Effector memory CD8-positive, alpha-beta T cell (primary cell): Measurements from ENCODE around the gene HBA1.
A peak's percentile ranks its signal among the peaks of the same experiment; 100 is the strongest.
"Not testable (repeated sequence)": the region's sequence is repeated elsewhere in the genome, so short reads cannot be mapped to it uniquely, and the experiment has no call there.

Source experiments
- ATAC-seq: fragments of 150-1000 bp; cut with Tn5 transposase; replicated peaks from 2 replicates; pipeline ENCODE4 v1.10.0; 2021; ENCODE audit warnings: mild to moderate bottlenecking, moderate library complexity
- DNase-seq, 3 experiments: peaks; one replicate each; pipeline ENCODE4 v3.0.0; 2021
- H3K27ac Mint-ChIP-seq, 2 donors: one replicate each; pipeline ENCODE4 v1.8.0; 2022; ENCODE audit warnings: mild to moderate bottlenecking in 2 of 2, mixed read lengths in 2 of 2, moderate library complexity in 2 of 2
- H3K27me3 Mint-ChIP-seq, 2 donors: one replicate each; pipeline ENCODE4 v1.8.0; 2022; ENCODE audit warnings: mixed read lengths in 2 of 2
- H3K36me3 Mint-ChIP-seq: one replicate; pipeline ENCODE4 v1.8.0; 2022; ENCODE audit warnings: mild to moderate bottlenecking, moderate library complexity, mixed read lengths; ENCODE audit not compliant: insufficient read depth
- H3K4me1 Mint-ChIP-seq, 2 donors: one replicate each; pipeline ENCODE4 v1.8.0; 2022; ENCODE audit warnings: low read depth in 2 of 2, mixed read lengths in 2 of 2
- H3K4me3 Mint-ChIP-seq, 2 donors: one replicate each; pipeline ENCODE4 v1.8.0; 2022; ENCODE audit warnings: mild to moderate bottlenecking in 2 of 2, mixed read lengths in 2 of 2, moderate library complexity in 2 of 2
- H3K9me3 Mint-ChIP-seq, 2 donors: one replicate each; pipeline ENCODE4 v1.8.0; 2022; ENCODE audit warnings: mixed read lengths in 2 of 2

HBA1 gene

GRCh38 chr16:173211-173854 is 3.1 kb upstream of the HBA1 start:
- peaks cover 67 to 81% of the 10 kb centered on the region in 2 donors for H3K27me3 Mint-ChIP-seq

GRCh38 chr16:173928-174769 is 2.3 kb upstream of the HBA1 start:
- not testable (repeated sequence) for H3K36me3 Mint-ChIP-seq, DNase-seq, H3K9me3 Mint-ChIP-seq, H3K27ac Mint-ChIP-seq, ATAC-seq, H3K4me1 Mint-ChIP-seq
- Mint-ChIP-seq H3K4me3 (peak overlapping the region in 1 of 2 donors; percentile 59), H3K27me3 (peaks cover 62 to 75% of the 10 kb centered on the region in 2 donors)

More at GRCh38 chr16:173211-173854, 3.1 kb upstream of the HBA1 start:
- not testable (repeated sequence) for H3K9me3 Mint-ChIP-seq, H3K36me3 Mint-ChIP-seq, H3K4me1 Mint-ChIP-seq, ATAC-seq, H3K27ac Mint-ChIP-seq, DNase-seq
- peak overlapping the region; percentile 47 to 59 for H3K4me3 Mint-ChIP-seq

GRCh38 chr16:175011-175949 is 1.2 kb upstream of the HBA1 start:
- no peak for DNase-seq
- Mint-ChIP-seq H3K4me1 (peaks cover 5 to 6% of the 10 kb centered on the region in 2 donors), H3K27ac (no peak overlapping the region), H3K27me3 (peaks cover 58 to 64% of the 10 kb centered on the region in 2 donors), H3K36me3 (no peaks in the 10 kb centered on the region), H3K4me3 (peak overlapping the region; percentile 44 to 49), H3K9me3 (no peaks in the 10 kb centered on the region)
- ATAC-seq, result no peak

- not testable (repeated sequence) for H3K36me3 Mint-ChIP-seq, H3K27ac Mint-ChIP-seq, ATAC-seq, H3K9me3 Mint-ChIP-seq, DNase-seq, H3K4me1 Mint-ChIP-seq
- Mint-ChIP-seq H3K4me3 (peak overlapping the region in 1 of 2 donors; percentile 44), H3K27me3 (peaks cover 51 to 56% of the 10 kb centered on the region in 2 donors)
Observed at GRCh38 chr16:176006-176405, 474 bp upstream of the HBA1 start.

GRCh38 chr16:177394-177822 is 928 bp downstream of the HBA1 start:
- H3K4me3 Mint-ChIP-seq, result peak overlapping the region; percentile 15 to 56
- ATAC-seq, result no peak
- H3K36me3 Mint-ChIP-seq, result peaks cover 10% of the 10 kb centered on the region
- DNase-seq, result no peak
- H3K4me1 Mint-ChIP-seq, result peaks cover 5 to 6% of the 10 kb centered on the region in 2 donors
- no peaks in the 10 kb centered on the region for H3K9me3 Mint-ChIP-seq
- peak overlapping the region in 1 of 2 donors; percentile 51 for H3K27ac Mint-ChIP-seq
- peaks cover 41 to 44% of the 10 kb centered on the region in 2 donors for H3K27me3 Mint-ChIP-seq

- peaks cover 11% of the 10 kb centered on the region for H3K36me3 Mint-ChIP-seq
- DNase-seq (no peak), ATAC-seq (no peak)
- H3K4me3 Mint-ChIP-seq, result peak overlapping the region in 1 of 2 donors; percentile 56
- peaks cover 41 to 43% of the 10 kb centered on the region in 2 donors for H3K27me3 Mint-ChIP-seq
- peaks cover 5 to 6% of the 10 kb centered on the region in 2 donors for H3K4me1 Mint-ChIP-seq
- peak overlapping the region in 1 of 2 donors; percentile 51 for H3K27ac Mint-ChIP-seq
- H3K9me3 Mint-ChIP-seq, result no peaks in the 10 kb centered on the region
Observed at GRCh38 chr16:177981-178667, 1.6 kb downstream of the HBA1 start.

GRCh38 chr16:178668-179015 is 2.2 kb downstream of the HBA1 start:
- Mint-ChIP-seq H3K9me3 (no peaks in the 10 kb centered on the region), H3K4me1 (peaks cover 5 to 6% of the 10 kb centered on the region in 2 donors), H3K27me3 (peaks cover 37 to 38% of the 10 kb centered on the region in 2 donors), H3K4me3 (no peak overlapping the region), H3K36me3 (peaks cover 11% of the 10 kb centered on the region), H3K27ac (no peak overlapping the region)
- DNase-seq, result no peak
- ATAC-seq, result no peak

- H3K36me3 Mint-ChIP-seq, result peaks cover 11% of the 10 kb centered on the region
- H3K27me3 Mint-ChIP-seq, result peaks cover 29 to 30% of the 10 kb centered on the region in 2 donors
- peak overlapping the region; percentile 59 to 74 for H3K4me3 Mint-ChIP-seq
- ATAC-seq, result no peak
- DNase-seq, result no peak
- H3K27ac Mint-ChIP-seq, result peak overlapping the region in 1 of 2 donors; percentile 51
- peaks cover 5% of the 10 kb centered on the region in 2 donors for H3K4me1 Mint-ChIP-seq
- no peaks in the 10 kb centered on the region for H3K9me3 Mint-ChIP-seq
Observed at GRCh38 chr16:179211-180092, 3.0 kb downstream of the HBA1 start.

GRCh38 chr16:180101-180675 is 3.7 kb downstream of the HBA1 start, which contains the start of gene HBQ1:
Gene HBQ1, plus strand, starts transcription at chr16:180459. Its CDS starts 28 bp downstream, at chr16:180487.
- Mint-ChIP-seq H3K4me1 (peaks cover 2 to 3% of the 10 kb centered on the region in 2 donors), H3K27ac (peak within 1 kb of the TSS in 1 of 2 donors; percentile 51), H3K36me3 (peaks cover 18% of the 10 kb centered on the region), H3K4me3 (peak within 1 kb of the TSS; percentile 59 to 74), H3K9me3 (no peaks in the 10 kb centered on the region), H3K27me3 (peaks cover 22 to 23% of the 10 kb centered on the region in 2 donors)
- DNase-seq (no peak), ATAC-seq (no peak)

- Mint-ChIP-seq H3K27me3 (peaks cover 15 to 16% of the 10 kb centered on the region in 2 donors), H3K27ac (no peak overlapping the region), H3K4me1 (peaks cover 0 to 3% of the 10 kb centered on the region in 2 donors), H3K9me3 (no peaks in the 10 kb centered on the region), H3K36me3 (peaks cover 18% of the 10 kb centered on the region), H3K4me3 (peak overlapping the region; percentile 45 to 60)
- peak; percentile 88 for ATAC-seq
- peak in 1 of 3 experiments; percentile 84 for DNase-seq
Observed at GRCh38 chr16:180681-181564, 4.4 kb downstream of the HBA1 start.

- Mint-ChIP-seq H3K27me3 (peaks cover 15 to 16% of the 10 kb centered on the region in 2 donors), H3K4me3 (no peak overlapping the region)
Observed at GRCh38 chr16:181565-182021, 5.1 kb downstream of the HBA1 start.

More at GRCh38 chr16:181565-182021, 5.1 kb downstream of the HBA1 start:
- DNase-seq (peak in 2 of 3 experiments; percentile 86 to 88), ATAC-seq (no peak)
- Mint-ChIP-seq H3K9me3 (no peaks in the 10 kb centered on the region), H3K4me1 (peaks cover 0 to 3% of the 10 kb centered on the region in 2 donors), H3K27ac (no peak overlapping the region), H3K36me3 (peaks cover 18% of the 10 kb centered on the region)
